BJ (cell line): ENCODE measurements around the gene UTY. TPM values are rescaled to one million over a fixed set of nuclear protein-coding genes. Genes with fewer than 3 reads are reported as not detected.

Source experiments
- CTCF ChIA-PET: fragments of 350-600 bp; formaldehyde crosslinking; extraction: SDS; loops from one replicate; lab custom pipeline; 2021; ENCODE audit warnings: antibody characterized with exemption, inconsistent platforms; lab: Yijun Ruan, JAX
- POLR2A ChIA-PET: fragments of 300-600 bp; sonication (Branson Sonifier 250); formaldehyde crosslinking; extraction: SDS; loops from one replicate; lab custom pipeline; 2021; ENCODE audit warnings: antibody characterized with exemption; lab: Charles Lee
- DNase-seq: peaks from one replicate; pipeline ENCODE4 v3.0.0-alpha.2; 2011; ENCODE audit warnings: low read depth
- H3K27me3 ChIP-seq: 2 replicates; pipeline ENCODE4 v1.6.0; 2011; ENCODE audit warnings: low read length; ENCODE audit not compliant: control insufficient read depth, insufficient read depth
- H3K36me3 ChIP-seq: 2 replicates; pipeline ENCODE4 v1.5.1; 2011; ENCODE audit warnings: low read length; ENCODE audit not compliant: control insufficient read depth, insufficient read depth
- H3K4me3 ChIP-seq: 2 replicates; pipeline ENCODE4 v1.5.1; 2011; ENCODE audit warnings: low read depth, mild to moderate bottlenecking, control low read depth, low read length
- CTCF ChIP-seq: IDR thresholded peaks from 2 replicates; pipeline ENCODE4 v1.5.1; 2011; ENCODE audit warnings: low read depth, mild to moderate bottlenecking, control low read depth, inconsistent platforms, low read length, moderate library complexity; ENCODE audit not compliant: insufficient read depth
- polyA plus RNA-seq: library from polyadenylated mRNA; depleted of rRNA; stranded (reverse); fragments of >200 nt; gene quantifications from 2 replicates; pipeline ENCODE4 v1.2.3, GENCODE V29; 2011

Gene UTY
- polyA plus RNA-seq, 1 experiment: 5.8 TPM

DNA sequence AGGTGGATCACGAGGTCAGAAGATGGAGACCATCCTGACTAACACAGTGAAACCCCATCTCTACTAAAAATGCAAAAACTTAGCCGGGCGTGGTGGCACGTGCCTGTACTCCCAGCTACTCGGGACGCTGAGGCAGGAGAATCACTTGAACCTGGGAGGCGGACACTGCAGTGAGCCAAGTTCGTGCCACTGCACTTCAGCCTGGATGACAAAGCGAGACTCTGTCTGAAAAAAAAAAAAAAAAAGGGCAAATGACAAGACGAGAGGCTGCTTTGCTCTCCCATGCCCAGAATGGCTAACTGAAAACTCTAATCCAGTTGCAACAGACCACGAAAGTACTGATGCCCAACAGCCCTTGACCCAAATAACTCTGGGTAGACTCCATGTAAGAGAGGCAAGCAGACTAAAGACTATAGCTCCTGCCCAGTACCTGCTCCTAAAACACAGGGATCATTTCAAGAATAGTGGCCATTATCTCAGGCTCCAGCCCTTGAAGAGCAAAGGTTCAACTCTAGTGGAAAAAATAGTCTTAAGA lies 29.2 kb downstream of the UTY start:
- no peak for TF ChIP-seq CTCF
- CTCF ChIA-PET: no interaction called here
- no peak overlapping the region for H3K4me3 ChIP-seq

GRCh38 chrY:13445566-13445965 lies 34.3 kb downstream of the UTY start:
- CTCF ChIA-PET: no interaction called here
- Histone ChIP-seq H3K36me3 (0 out of 2 replicates have a peak, but pooled peaks cover 1% of the 10 kb centered on the region), H3K27me3 (no peaks in the 10 kb centered on the region), H3K4me3 (no peak overlapping the region)
- no peak for DNase-seq
- POLR2A ChIA-PET: no interaction called here
- no peak for TF ChIP-seq CTCF

More for the DNA sequence above, 29.2 kb downstream of the UTY start:
- DNase-seq: no peak
- H3K36me3 ChIP-seq: 0 out of 2 replicates have a peak, but pooled peaks cover 1% of the 10 kb centered on the region
- no peaks in the 10 kb centered on the region for H3K27me3 ChIP-seq
- POLR2A ChIA-PET: no interaction called here

DNA sequence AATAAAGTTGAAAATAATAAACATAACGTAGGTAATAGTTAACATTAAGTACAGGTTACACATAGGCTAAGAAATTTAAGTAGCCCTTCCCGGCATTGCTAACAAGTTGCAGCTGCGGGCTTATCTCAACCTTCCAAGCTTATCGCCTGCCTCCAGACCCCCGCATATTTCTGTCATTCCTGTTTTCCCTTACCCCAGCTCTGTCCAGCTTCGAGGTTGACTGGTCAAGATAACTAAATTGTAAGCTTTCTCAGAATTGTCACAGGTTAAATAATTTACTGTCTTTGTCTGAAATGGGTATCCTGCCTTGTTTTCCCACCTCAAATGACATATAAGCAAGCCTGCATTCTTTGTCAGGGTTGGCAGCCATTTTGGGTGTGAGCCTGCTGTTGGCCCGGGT lies 36.7 kb downstream of the UTY start:
- TF ChIP-seq CTCF: no peak
- POLR2A ChIA-PET: no interaction called here
- H3K27me3 ChIP-seq: no peaks in the 10 kb centered on the region
- no peak for DNase-seq
- H3K4me3 ChIP-seq: no peak overlapping the region
- CTCF ChIA-PET: no interaction called here
- H3K36me3 ChIP-seq: 0 out of 2 replicates have a peak, but pooled peaks cover 1% of the 10 kb centered on the region

DNA sequence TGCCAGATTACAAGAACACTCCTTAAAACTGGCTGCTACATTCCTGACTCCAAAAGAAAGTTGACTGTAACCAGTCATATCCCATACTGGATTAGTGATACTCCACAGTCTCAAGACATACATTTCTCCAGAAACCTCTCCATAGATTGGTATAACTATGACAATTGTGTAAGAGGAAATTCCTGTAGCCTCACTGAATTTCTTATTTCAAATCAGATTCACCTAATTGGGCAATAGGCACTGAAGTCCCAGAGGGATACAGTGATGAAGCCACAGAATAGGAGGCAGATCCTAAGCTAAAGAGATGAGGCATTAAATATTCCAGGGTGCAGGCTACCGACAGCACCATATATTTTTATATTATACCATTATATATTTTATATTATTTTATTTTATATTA lies 39.0 kb downstream of the UTY start:
- no peak for TF ChIP-seq CTCF
- CTCF ChIA-PET: no interaction called here
- no peak overlapping the region for H3K4me3 ChIP-seq
- no peaks in the 10 kb centered on the region for H3K27me3 ChIP-seq
- no peak for DNase-seq
- POLR2A ChIA-PET: no interaction called here
- no peaks in the 10 kb centered on the region; the same call in 1 of the 2 replicates for H3K36me3 ChIP-seq

- DNase-seq: no peak
- Histone ChIP-seq H3K4me3 (no peak overlapping the region), H3K36me3 (no peaks in the 10 kb centered on the region; the same call in 1 of the 2 replicates), H3K27me3 (no peaks in the 10 kb centered on the region)
- ChIA-PET POLR2A (no interaction called here), CTCF (interaction anchor here (0.7 to 1.0 kb wide), 2 partner anchors 11 to 114 kb away, joined by 3 read pairs; no protein-coding TSS in a partner anchor)
- TF ChIP-seq CTCF: peak; percentile 41
Observed at GRCh38 chrY:13435968-13436937, 43.6 kb downstream of the UTY start.
